HAP-1 (cell line): ENCODE results near the gene PNCK.
"Not testable (repeated sequence)": the region's sequence is repeated elsewhere in the genome, so short reads cannot be mapped to it uniquely, and the experiment has no call there.

Experiments
- DNase-seq, 2 experiments: peaks; one replicate each; pipeline ENCODE4 v3.0.0-alpha.2; 2016 to 2020; ENCODE audit warnings: low spot score in 2 of 2
- H3K27me3 ChIP-seq: fragments of 250-450 bp; sonication (Bioruptor Pico); 2 replicates; pipeline ENCODE4 v1.5.1; 2020; ENCODE audit warnings: low read depth, mild to moderate bottlenecking, moderate library complexity
- H3K36me3 ChIP-seq: fragments of 250-450 bp; sonication (Bioruptor Pico); replicated peaks from 2 replicates; pipeline ENCODE4 v1.5.1; 2020; ENCODE audit warnings: mild to moderate bottlenecking
- H3K4me1 ChIP-seq: fragments of 250-450 bp; sonication (Bioruptor Pico); 2 replicates; pipeline ENCODE4 v1.5.1; 2020; ENCODE audit warnings: mild to moderate bottlenecking
- H3K4me3 ChIP-seq: fragments of 250-450 bp; sonication (Bioruptor Pico); 2 replicates; pipeline ENCODE4 v1.5.1; 2020; ENCODE audit warnings: mild to moderate bottlenecking, moderate library complexity
- H3K9me3 ChIP-seq: fragments of 250-450 bp; sonication (Bioruptor Pico); 2 replicates; pipeline ENCODE4 v1.5.1; 2020; ENCODE audit warnings: mild to moderate bottlenecking, moderate library complexity
- in situ Hi-C: fragments of 300-500 bp; cut with MboI; formaldehyde crosslinking; loops from 3 replicates; pipeline ENCODE4 v1.14.3; 2020; ENCODE audit warnings: low sequenced_read_pairs, inconsistent platforms, mixed read lengths

The PNCK gene

DNA sequence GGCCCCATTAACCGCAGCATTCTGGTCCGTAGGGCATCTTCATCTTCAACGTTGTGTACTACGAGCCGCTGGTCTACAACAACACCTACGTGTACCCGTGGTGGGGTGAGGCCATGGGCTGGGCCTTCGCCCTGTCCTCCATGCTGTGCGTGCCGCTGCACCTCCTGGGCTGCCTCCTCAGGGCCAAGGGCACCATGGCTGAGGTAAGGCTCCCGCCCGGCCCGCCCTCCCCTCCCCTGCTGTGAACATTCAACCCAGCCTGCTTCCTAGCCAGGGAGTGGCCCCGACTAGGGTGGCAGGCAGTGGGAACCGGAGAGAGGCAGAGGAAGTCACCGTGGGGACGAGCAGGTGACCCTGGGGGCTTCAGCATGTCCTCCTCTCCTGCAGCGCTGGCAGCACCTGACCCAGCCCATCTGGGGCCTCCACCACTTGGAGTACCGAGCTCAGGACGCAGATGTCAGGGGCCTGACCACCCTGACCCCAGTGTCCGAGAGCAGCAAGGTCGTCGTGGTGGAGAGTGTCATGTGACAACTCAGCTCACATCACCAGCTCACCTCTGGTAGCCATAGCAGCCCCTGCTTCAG is 21.2 kb upstream of the PNCK start:
- no peaks in the 10 kb centered on the region for H3K27me3 ChIP-seq
- no peak for DNase-seq
- H3K4me3 ChIP-seq: no peak overlapping the region
- H3K9me3 ChIP-seq: no peaks in the 10 kb centered on the region
- in situ Hi-C loops: no loop called here
- peaks cover 53% of the 10 kb centered on the region for H3K36me3 ChIP-seq
- peaks cover 6% of the 10 kb centered on the region for H3K4me1 ChIP-seq

DNA sequence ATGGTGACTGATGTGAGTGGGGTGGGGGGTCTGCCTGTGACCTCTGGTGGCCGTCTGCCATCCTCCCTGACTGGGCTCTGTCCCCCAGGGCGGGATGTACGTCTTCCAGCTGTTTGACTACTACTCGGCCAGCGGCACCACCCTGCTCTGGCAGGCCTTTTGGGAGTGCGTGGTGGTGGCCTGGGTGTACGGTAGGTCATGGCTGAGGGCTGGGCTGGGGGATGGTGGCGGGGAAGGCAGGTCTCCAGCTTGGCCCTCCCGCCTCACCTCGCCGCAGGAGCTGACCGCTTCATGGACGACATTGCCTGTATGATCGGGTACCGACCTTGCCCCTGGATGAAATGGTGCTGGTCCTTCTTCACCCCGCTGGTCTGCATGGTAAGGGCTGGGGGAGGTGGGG is 20.6 kb upstream of the PNCK start:
- H3K4me1 ChIP-seq, in situ Hi-C loops, H3K27me3 ChIP-seq, DNase-seq, H3K9me3 ChIP-seq, H3K4me3 ChIP-seq: not testable (repeated sequence)
- peaks cover 57% of the 10 kb centered on the region for H3K36me3 ChIP-seq

DNA sequence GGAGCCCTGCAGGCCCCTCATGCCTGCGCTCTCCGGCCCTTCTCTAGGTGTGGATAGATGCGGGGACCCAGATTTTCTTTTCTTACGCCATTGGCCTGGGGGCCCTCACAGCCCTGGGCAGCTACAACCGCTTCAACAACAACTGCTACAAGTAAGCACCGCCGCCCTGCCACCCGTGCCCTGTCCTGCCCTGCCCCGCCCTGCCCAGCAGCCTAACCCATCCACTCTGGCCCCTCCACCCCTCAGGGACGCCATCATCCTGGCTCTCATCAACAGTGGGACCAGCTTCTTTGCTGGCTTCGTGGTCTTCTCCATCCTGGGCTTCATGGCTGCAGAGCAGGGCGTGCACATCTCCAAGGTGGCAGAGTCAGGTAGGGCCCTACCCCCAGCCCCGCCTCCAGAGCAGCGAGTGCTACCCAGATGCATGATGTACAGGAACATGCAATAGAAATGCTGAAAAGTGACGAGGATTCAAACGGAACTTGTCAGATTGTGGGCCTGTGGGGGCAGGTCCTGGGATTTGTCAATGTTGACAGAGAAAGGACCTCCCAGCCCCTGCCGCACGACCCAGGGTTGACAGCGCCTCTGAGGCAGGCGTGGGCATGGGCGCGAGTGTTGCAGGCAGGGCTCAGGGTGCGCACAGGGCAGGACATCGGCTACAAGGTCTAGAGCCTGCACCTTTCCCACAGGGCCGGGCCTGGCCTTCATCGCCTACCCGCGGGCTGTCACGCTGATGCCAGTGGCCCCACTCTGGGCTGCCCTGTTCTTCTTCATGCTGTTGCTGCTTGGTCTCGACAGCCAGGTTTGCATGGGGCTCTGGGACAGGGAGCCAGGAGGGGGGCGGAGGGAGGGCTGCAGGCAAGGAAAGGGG is 19.8 kb upstream of the PNCK start:
- in situ Hi-C loops: no loop called here
- H3K4me1 ChIP-seq: peaks cover 6% of the 10 kb centered on the region
- H3K4me3 ChIP-seq: no peak overlapping the region
- peaks cover 57% of the 10 kb centered on the region for H3K36me3 ChIP-seq
- no peak for DNase-seq
- no peaks in the 10 kb centered on the region for H3K9me3 ChIP-seq
- no peaks in the 10 kb centered on the region for H3K27me3 ChIP-seq

DNA sequence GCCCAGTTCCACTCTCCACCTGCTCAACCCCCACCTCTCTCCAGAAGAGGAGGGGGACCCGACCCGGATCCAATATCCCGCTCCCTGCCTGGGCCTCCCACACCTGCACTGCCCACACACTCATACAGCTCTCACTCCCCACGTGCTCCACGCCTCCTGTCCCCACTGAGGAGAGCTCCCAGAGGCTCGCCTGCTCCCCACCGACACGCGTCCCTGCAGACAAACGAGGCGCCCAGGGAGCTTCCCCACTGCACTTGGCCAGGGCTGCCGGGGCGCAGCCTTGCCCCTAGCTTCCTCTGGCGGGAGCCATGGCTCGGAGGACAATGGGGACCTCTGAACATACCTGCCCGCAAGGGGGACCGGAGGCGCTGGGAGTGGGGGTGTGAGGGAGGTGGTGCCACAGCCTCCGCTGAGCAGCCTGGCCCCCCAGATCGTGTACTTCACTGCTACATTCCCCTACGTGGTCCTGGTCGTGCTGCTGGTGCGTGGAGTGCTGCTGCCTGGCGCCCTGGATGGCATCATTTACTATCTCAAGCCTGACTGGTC is 19.1 kb upstream of the PNCK start:
- in situ Hi-C loops: no loop called here
- Histone ChIP-seq H3K36me3 (peaks cover 57% of the 10 kb centered on the region), H3K4me3 (no peak overlapping the region), H3K27me3 (no peaks in the 10 kb centered on the region), H3K9me3 (no peaks in the 10 kb centered on the region), H3K4me1 (peaks cover 6% of the 10 kb centered on the region)
- DNase-seq: no peak

DNA sequence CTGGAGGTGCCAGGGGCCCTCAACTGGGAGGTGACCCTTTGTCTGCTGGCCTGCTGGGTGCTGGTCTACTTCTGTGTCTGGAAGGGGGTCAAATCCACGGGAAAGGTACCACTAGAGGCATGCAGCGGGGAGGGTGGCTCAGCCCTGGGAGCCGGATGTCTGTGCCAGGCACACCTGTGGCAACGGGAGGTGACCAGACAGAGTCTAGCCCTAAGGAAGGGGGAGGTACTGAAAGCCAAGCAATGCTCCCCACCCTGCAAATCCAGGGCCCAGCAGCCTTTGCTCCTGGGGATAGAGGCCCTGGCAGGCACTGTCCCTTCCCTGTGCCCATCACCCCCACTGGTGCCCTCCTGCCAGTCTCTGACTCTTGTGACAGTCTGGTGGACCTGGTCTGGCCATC is 18.4 kb upstream of the PNCK start:
- no peak for DNase-seq
- Histone ChIP-seq H3K27me3 (no peaks in the 10 kb centered on the region), H3K4me3 (no peak overlapping the region), H3K9me3 (no peaks in the 10 kb centered on the region), H3K36me3 (peaks cover 57% of the 10 kb centered on the region), H3K4me1 (peaks cover 6% of the 10 kb centered on the region)
- in situ Hi-C loops: no loop called here

DNA sequence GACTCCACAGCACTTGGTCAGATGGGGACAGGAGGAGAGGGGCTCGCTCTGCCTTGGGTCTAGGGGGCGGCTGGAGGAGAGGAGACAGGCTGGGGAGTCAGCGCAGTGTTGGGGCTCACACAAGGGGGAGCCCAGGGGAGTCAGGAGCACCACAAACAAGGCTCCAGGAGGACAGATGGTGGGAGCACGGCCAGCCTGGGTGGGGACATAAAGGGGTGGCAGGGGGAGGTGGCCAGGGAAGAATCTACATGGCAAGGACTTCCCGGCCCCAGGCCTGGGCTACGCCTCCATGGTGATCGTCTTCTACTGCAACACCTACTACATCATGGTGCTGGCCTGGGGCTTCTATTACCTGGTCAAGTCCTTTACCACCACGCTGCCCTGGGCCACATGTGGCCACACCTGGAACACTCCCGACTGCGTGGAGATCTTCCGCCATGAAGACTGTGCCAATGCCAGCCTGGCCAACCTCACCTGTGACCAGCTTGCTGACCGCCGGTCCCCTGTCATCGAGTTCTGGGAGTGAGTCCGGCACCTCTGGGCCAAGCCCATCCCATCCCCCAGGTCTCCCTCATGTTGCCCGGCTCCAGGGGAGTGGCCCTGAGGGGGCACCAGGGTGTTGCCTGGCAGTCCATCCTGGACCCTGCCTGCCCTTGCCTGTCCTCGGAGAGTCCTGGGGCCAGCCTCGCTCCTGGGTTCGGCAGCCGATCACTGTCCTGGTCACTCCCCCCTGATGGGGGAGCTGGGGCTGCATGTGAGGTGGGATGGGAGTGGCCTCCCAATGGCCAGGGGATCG is 17.6 kb upstream of the PNCK start:
- H3K4me1 ChIP-seq: peaks cover 14% of the 10 kb centered on the region
- H3K4me3 ChIP-seq, H3K9me3 ChIP-seq, in situ Hi-C loops, DNase-seq, H3K27me3 ChIP-seq: not testable (repeated sequence)
- H3K36me3 ChIP-seq: peaks cover 53% of the 10 kb centered on the region

DNA sequence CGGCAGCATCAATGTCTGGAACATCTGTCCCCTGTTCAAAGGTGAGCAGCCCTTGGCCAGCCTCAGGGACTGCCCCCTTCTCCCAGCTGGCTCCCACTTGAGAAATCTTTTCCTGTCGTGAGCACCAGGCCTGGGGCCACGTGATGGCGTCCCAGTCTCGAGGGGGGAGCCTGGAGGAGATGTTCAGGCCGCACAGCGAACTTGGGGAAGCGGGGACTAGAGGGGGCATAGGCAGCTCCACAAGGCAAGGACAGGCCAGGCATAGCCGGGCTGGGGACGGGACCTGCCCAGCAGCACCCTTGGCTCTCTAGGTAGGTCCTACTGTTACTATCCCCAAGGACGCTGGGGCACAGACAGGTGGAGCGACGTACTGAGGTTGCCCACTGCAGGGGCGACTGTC is 16.9 kb upstream of the PNCK start:
- no peaks in the 10 kb centered on the region for H3K27me3 ChIP-seq
- H3K36me3 ChIP-seq: peaks cover 45% of the 10 kb centered on the region
- peaks cover 21% of the 10 kb centered on the region for H3K4me1 ChIP-seq
- DNase-seq: no peak
- no peaks in the 10 kb centered on the region for H3K9me3 ChIP-seq
- H3K4me3 ChIP-seq: no peak overlapping the region; the same call in 1 of the 2 replicates
- in situ Hi-C loops: no loop called here

DNA sequence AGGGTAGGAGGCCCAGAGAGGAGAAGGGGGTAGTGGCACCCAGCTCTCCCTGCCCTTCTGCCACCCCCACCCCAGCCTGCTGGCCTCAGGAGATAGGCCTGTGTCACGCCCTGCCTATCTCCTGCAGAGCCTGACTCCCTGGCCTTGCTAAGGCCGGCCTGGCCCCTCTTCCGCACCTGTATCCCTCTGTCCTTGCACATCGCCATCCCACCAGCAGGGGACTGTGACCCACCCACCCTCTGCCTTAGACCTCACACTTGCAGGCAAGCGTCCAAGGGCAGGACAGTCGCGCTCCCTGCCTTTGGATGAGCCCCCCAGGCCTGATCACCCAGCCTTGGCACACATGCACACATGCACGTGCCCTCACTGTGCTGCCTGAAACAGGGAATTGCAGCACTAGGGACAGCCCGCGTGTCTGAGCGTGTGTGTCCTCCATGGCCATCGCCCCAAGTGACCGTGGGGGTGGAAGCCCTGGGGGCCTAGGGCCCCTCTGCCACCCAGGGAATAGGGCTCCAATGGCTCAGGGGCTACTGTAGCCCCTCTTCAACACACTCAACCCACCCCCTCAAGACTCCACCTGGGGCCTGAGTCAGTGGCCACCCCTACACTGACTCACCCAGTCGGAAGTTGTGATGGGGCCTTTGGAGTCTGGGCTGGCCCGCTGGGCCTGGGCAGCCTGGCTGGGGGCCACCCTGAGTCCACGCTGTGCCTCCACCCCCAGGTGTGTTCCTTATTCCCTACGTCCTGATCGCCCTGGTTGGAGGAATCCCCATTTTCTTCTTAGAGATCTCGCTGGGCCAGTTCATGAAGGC is 16.2 kb upstream of the PNCK start:
- H3K27me3 ChIP-seq: no peaks in the 10 kb centered on the region
- no peaks in the 10 kb centered on the region for H3K9me3 ChIP-seq
- in situ Hi-C loops: no loop called here
- DNase-seq: peak; percentile 56 to 80
- peaks cover 43% of the 10 kb centered on the region for H3K36me3 ChIP-seq
- peak overlapping the region; percentile 50 for H3K4me3 ChIP-seq
- peaks cover 27% of the 10 kb centered on the region for H3K4me1 ChIP-seq

DNA sequence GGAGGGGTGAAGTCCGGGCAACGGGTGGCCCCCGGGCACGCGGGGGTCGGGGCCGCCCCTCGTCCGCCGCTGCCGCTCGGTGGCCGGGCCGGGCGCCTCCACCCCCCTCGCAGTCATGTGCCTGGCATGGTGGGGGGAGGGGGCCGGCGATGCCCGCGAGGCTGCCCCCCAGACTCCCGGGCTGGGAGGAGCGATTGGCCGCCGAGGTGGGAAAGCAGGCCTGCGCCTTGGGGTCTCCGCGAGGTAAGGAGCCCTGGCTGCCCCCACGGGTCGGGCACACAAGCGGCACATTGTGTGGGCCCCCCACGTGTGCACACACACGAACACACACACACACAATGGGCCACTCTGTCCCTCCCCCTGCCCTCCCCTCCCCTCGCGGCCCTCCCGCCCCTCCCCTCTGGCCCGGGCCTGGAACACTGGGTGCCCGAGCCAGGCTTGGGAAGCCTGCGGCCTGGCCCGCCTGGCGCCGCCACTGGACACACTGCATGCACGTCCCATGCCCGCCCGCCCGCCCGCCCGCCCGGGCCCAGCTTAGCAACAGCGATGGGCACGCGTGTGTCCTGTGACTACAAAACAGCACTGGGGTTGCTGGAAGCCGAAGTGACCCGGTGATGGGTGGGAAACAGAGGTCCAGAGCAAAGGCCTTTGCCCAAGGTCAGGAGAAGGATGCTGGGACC is 15.4 kb upstream of the PNCK start:
- Histone ChIP-seq H3K9me3 (peaks cover 1% of the 10 kb centered on the region; the same call in 1 of the 2 replicates), H3K36me3 (peaks cover 40% of the 10 kb centered on the region), H3K4me3 (peak overlapping the region; percentile 50), H3K4me1 (peaks cover 33% of the 10 kb centered on the region), H3K27me3 (no peaks in the 10 kb centered on the region)
- peak in 1 of 2 experiments; percentile 69 for DNase-seq
- in situ Hi-C loops: no loop called here

DNA sequence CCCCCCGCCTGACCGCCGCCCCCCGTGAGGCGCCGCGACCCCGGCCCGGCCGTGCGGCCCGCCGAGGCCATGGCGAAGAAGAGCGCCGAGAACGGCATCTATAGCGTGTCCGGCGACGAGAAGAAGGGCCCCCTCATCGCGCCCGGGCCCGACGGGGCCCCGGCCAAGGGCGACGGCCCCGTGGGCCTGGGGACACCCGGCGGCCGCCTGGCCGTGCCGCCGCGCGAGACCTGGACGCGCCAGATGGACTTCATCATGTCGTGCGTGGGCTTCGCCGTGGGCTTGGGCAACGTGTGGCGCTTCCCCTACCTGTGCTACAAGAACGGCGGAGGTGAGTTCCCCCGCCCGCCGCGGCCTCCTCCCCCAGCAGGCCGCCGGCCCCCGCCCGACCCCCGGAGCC is 14.9 kb upstream of the PNCK start:
- in situ Hi-C loops: no loop called here
- peaks cover 38% of the 10 kb centered on the region for H3K4me1 ChIP-seq
- H3K4me3 ChIP-seq: peak overlapping the region; percentile 50

DNA sequence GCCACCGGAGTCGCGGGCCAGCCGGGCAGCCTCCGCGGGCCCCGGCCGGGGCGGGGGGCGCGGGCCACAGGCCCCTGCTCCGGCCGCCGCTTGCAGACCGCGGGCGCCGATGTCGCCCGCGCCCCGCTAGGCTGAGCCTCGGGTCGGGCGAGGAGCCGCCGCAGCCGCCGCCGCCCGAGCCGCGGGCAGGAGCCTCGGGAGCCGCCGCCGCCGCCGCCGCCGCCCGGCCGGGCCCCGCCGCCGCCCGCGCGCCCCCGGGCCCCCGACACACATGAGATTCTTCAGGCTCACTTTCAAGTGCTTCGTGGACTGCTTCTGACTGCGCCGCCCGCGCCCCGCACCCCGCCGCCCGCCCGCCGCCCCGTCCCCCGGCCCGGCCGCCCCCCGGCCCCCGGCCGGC is 14.5 kb upstream of the PNCK start:
- Histone ChIP-seq H3K4me1 (peaks cover 41% of the 10 kb centered on the region), H3K27me3 (no peaks in the 10 kb centered on the region), H3K9me3 (peaks cover 9% of the 10 kb centered on the region), H3K4me3 (no peak overlapping the region), H3K36me3 (peaks cover 32% of the 10 kb centered on the region)
- in situ Hi-C loops: no loop called here
- no peak for DNase-seq

More for the DNA sequence above, 14.9 kb upstream of the PNCK start:
- H3K9me3 ChIP-seq: peaks cover 7% of the 10 kb centered on the region
- no peak for DNase-seq
- no peaks in the 10 kb centered on the region for H3K27me3 ChIP-seq
- peaks cover 37% of the 10 kb centered on the region for H3K36me3 ChIP-seq

DNA sequence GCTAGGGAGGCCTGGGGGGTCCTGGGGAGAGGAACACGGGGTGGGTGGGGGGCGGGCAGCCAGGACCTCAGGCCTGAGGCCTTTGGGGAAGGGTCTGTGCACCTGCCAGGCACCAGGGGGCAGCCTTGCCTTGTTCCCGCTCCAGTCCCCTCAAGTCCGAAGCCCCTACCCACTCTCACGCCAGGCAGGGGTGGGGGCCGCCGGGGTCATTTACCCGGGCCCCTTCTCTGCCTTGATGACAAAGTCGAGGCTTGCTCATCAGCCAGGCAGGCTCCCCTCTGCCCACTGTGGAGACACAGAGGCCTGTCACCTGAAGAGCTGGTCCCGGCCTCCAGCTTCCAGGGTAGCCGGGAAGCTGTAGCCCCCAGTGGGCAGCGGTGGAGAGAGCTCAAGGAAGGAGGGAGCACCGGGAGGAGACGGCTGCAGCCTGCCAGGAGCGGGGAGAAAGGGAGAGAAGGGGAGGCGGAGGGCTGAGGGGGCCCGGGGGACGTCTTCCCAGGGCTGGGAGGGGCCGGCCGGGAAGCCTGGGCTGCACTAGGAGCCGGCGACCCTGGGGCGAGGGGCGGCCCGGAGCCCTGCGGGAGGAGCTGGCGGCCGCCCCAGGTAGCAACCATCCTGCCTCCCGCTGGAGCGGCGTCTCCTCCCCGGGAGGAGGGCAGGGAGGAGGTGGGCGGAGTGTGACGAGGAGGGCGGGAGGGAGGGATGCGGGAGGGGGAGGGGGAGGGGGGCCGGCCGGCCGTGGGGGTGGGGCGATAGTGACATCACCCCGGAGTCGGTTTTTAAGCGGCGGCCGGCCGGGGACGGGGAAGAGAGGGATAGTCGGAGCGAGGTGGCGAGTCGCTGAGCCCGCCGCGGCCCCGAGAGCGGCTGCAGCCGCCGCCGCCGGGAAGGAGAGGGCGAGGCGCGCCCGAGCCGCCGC is 13.8 kb upstream of the PNCK start, which contains the start of gene SLC6A8:
TSS of gene SLC6A8 (plus strand) at position 806 of the 919 bp plus-strand sequence. CDS start 649 bp downstream, outside the sequence.
- Histone ChIP-seq H3K4me1 (peaks cover 46% of the 10 kb centered on the region), H3K36me3 (peaks cover 27% of the 10 kb centered on the region), H3K27me3 (no peaks in the 10 kb centered on the region), H3K4me3 (peak within 1 kb of the TSS; percentile 50), H3K9me3 (peaks cover 9% of the 10 kb centered on the region)
- peak; percentile 81 to 93 for DNase-seq
- in situ Hi-C loops: no loop called here
